Measurements from ENCODE around the gene ANKFY1.

DNA sequence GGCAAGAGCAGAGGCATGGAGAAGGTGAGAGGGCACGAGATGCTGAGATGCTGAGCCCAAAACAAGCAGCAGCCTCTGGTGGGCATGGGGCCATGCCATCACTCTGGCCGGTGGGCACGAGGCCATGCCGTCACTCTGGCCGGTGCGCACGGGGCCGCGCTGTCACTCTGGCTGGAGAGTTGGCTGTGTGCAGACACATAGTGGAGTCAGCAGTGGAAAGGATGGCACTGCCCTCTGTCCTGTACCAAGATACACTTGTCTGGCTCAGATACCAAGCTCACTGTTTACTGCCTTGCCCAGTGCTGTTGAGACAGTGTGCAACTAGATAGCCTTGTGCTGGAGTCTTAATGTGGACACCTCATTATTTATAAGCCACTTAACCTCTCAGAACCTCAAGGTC, 75.7 kb downstream of the ANKFY1 start:
- TF ChIP-seq CTCF (IDR thresholded peaks at IDR 0.05) (no peak), EP300 (IDR thresholded peaks at IDR 0.05) (no peak)
